Endodermal cell (in vitro differentiated cells): Measurements from ENCODE around the gene PUS7. TPM values are rescaled to one million over a fixed set of nuclear protein-coding genes. Genes with fewer than 3 reads are reported as not detected.

Experiments
- DNase-seq: peaks from one replicate; pipeline ENCODE4 v3.0.0-alpha.2; 2017
- H3K27ac ChIP-seq: 2 replicates; pipeline ENCODE4 v1.5.1; 2013; ENCODE audit warnings: mild to moderate bottlenecking, low read depth, low read length, moderate library complexity
- H3K27me3 ChIP-seq: 2 replicates; pipeline ENCODE4 v1.6.1; 2013; ENCODE audit warnings: mild to moderate bottlenecking, low read length, moderate library complexity; ENCODE audit not compliant: insufficient read depth, control insufficient read depth, poor library complexity, severe bottlenecking
- H3K36me3 ChIP-seq: 2 replicates; pipeline ENCODE4 v1.7.0; 2013; ENCODE audit warnings: mild to moderate bottlenecking, low read length, moderate library complexity; ENCODE audit not compliant: control insufficient read depth, insufficient read depth
- H3K4me1 ChIP-seq: one replicate; pipeline ENCODE4 v1.7.0; 2013; ENCODE audit warnings: low read length; ENCODE audit not compliant: control insufficient read depth, insufficient read depth
- H3K4me3 ChIP-seq: 2 replicates; pipeline ENCODE4 v1.5.1; 2013; ENCODE audit warnings: mild to moderate bottlenecking, low read length, moderate library complexity
- H3K9ac ChIP-seq: 2 replicates; pipeline ENCODE4 v1.6.1; 2013; ENCODE audit warnings: mild to moderate bottlenecking, low read length, moderate library complexity; ENCODE audit not compliant: poor library complexity, severe bottlenecking; ENCODE audit errors: extremely low read depth
- H3K9me3 ChIP-seq: 2 replicates; pipeline ENCODE4 v1.6.1; 2013; ENCODE audit warnings: mild to moderate bottlenecking, low read length, moderate library complexity; ENCODE audit not compliant: control insufficient read depth
- H3K27ac Mint-ChIP-seq: 2 replicates; pipeline ENCODE4 v1.8.0; 2020; ENCODE audit warnings: mixed read lengths
- H3K27me3 Mint-ChIP-seq: 2 replicates; pipeline ENCODE4 v1.8.0; 2021; ENCODE audit warnings: mild to moderate bottlenecking, mixed read lengths; ENCODE audit not compliant: insufficient read depth
- H3K36me3 Mint-ChIP-seq: 2 replicates; pipeline ENCODE4 v1.8.0; 2020; ENCODE audit warnings: low read depth, mixed read lengths
- H3K4me1 Mint-ChIP-seq: 2 replicates; pipeline ENCODE4 v1.8.0; 2020; ENCODE audit warnings: mixed read lengths
- H3K4me3 Mint-ChIP-seq: 2 replicates; pipeline ENCODE4 v1.8.0; 2020; ENCODE audit warnings: mild to moderate bottlenecking, moderate library complexity, mixed read lengths
- H3K9me3 Mint-ChIP-seq: 2 replicates; pipeline ENCODE4 v1.8.0; 2020; ENCODE audit warnings: mild to moderate bottlenecking, mixed read lengths
- CTCF ChIP-seq: fragments of 200-600 bp; sonication (generic); conservative IDR thresholded peaks from 2 replicates; pipeline ENCODE4 v1.5.0; 2021; ENCODE audit warnings: antibody characterized with exemption, mild to moderate bottlenecking
- WGBS, 2 experiments: methylation state at CpG; one replicate each; pipeline versions ENCODE4 v1.1.5 to v1.1.7; 2013; ENCODE audit warnings: missing lambda C conversion rate in 2 of 2, mixed read lengths in 1 of 2; ENCODE audit not compliant: insufficient coverage in 1 of 2, insufficient read length in 1 of 2; 5-methylcytosine and 5-hydroxymethylcytosine counted together
- long read RNA-seq, 4 experiments: library from polyadenylated mRNA in 2 of 4; library from RNA in 1 of 4; library from capped mRNA in 1 of 4; stranded (forward) in 3 of 4; unstranded in 1 of 4; transcript quantifications; one replicate each; pipeline ENCODE4 v2.0.0, GENCODE V29; 2020 to 2021; ENCODE audit warnings: inconsistent platforms in 1 of 4
- polyA plus RNA-seq, 2 experiments: library from polyadenylated mRNA; stranded (reverse); fragments of 50-300 nt; gene quantifications; one replicate each; pipeline ENCODE4 v1.2.3, GENCODE V29; 2013
- total RNA-seq, 2 donors: library from RNA; stranded (reverse); fragmentation: NEBNext Ultra II Directional in 1 of 2; extraction: Animal tissue kit (Norgen Biotek cat#: 25700) in 1 of 2; gene quantifications; 2 replicates in 1 of 2; 3 replicates in 1 of 2; pipeline ENCODE4 v1.2.1, GENCODE V29; 2021

PUS7 gene
- 10 to 100 TPM; 30.0 to 38.7 TPM for total RNA-seq
- polyA plus RNA-seq (2013, experiment 1 of 2): 15.0 TPM
- 14.7 TPM for polyA plus RNA-seq (2013, experiment 2 of 2)
- long read RNA-seq, experiment 1, partial matches to known transcripts: 1 of 10 reads
- long read RNA-seq, experiment 1, other reads (novel, unspliced or antisense): 6 of 10 reads
- long read RNA-seq, experiment 2, transcript PUS7-201 (16 exons, 3,480 nt): minor isoform, 10 of 86 reads
- long read RNA-seq, experiment 2, transcript PUS7-202 (16 exons, 2,356 nt): major isoform, 52 of 86 reads
- long read RNA-seq, experiment 2, partial matches to known transcripts: 6 of 86 reads
- long read RNA-seq, experiment 2, other reads (novel, unspliced or antisense): 18 of 86 reads
- long read RNA-seq, experiment 3, transcript PUS7-201 (16 exons, 3,480 nt): minor isoform, 34 of 235 reads
- long read RNA-seq, experiment 3, transcript PUS7-202 (16 exons, 2,356 nt): major isoform, 142 of 235 reads
- long read RNA-seq, experiment 3, partial matches to known transcripts: 26 of 235 reads
- long read RNA-seq, experiment 3, other reads (novel, unspliced or antisense): 33 of 235 reads
- long read RNA-seq, experiment 4, partial matches to known transcripts: 3 of 7 reads
- long read RNA-seq, experiment 4, other reads (novel, unspliced or antisense): 2 of 7 reads

- peaks cover 9% of the 10 kb centered on the region for H3K9me3 Mint-ChIP-seq
- peaks cover 14% of the 10 kb centered on the region for H3K36me3 Mint-ChIP-seq
- peaks cover 7% of the 10 kb centered on the region for H3K9me3 ChIP-seq
- H3K27me3 Mint-ChIP-seq: no peaks in the 10 kb centered on the region
- H3K36me3 ChIP-seq: peaks cover 11% of the 10 kb centered on the region
- H3K27me3 ChIP-seq: no peaks in the 10 kb centered on the region
- DNase-seq: peak; percentile 96
- no peak for TF ChIP-seq CTCF
- peak within 1 kb of the TSS; percentile 98 for H3K27ac Mint-ChIP-seq
- peak within 1 kb of the TSS; percentile 95 for H3K4me3 ChIP-seq
- H3K27ac ChIP-seq: peak within 1 kb of the TSS; percentile 84
- 0 to 2% methylated on average over 33 to 96 of the region's 96 CpGs for WGBS, 2 experiments
- H3K4me1 Mint-ChIP-seq: peaks cover 7% of the 10 kb centered on the region
- peak within 1 kb of the TSS; percentile 75 for H3K9ac ChIP-seq
- peak within 1 kb of the TSS; percentile 94 for H3K4me3 Mint-ChIP-seq
- H3K4me1 ChIP-seq: no peaks in the 10 kb centered on the region
These were observed at the start of gene PUS7 for GRCh38 chr7:105521717-105522463. PUS7 (minus strand) TSS chr7:105522271; CDS start chr7:105508512, 13,759 bp downstream.

- no peak overlapping the region for H3K27ac Mint-ChIP-seq
- H3K36me3 Mint-ChIP-seq: peaks cover 45% of the 10 kb centered on the region
- H3K27ac ChIP-seq: no peak overlapping the region
- TF ChIP-seq CTCF: no peak
- no peaks in the 10 kb centered on the region for H3K27me3 ChIP-seq
- H3K4me3 Mint-ChIP-seq: no peak overlapping the region
- DNase-seq: no peak
- no peak overlapping the region for H3K9ac ChIP-seq
- H3K4me1 Mint-ChIP-seq: no peaks in the 10 kb centered on the region
- peaks cover 65% of the 10 kb centered on the region for H3K36me3 ChIP-seq
- 84 to 97% methylated on average over 3 of the region's 3 CpGs for WGBS, 2 experiments
- H3K4me1 ChIP-seq: no peaks in the 10 kb centered on the region
- H3K27me3 Mint-ChIP-seq: no peaks in the 10 kb centered on the region
- H3K9me3 Mint-ChIP-seq: no peaks in the 10 kb centered on the region
- H3K9me3 ChIP-seq: no peaks in the 10 kb centered on the region
- no peak overlapping the region for H3K4me3 ChIP-seq
These were observed 45.8 kb upstream of the PUS7 start for GRCh38 chr7:105567821-105568220.

GRCh38 chr7:105567024-105567423 lies 45.0 kb upstream of the PUS7 start:
- Mint-ChIP-seq H3K27me3 (no peaks in the 10 kb centered on the region), H3K9me3 (no peaks in the 10 kb centered on the region), H3K27ac (no peak overlapping the region), H3K36me3 (peaks cover 51% of the 10 kb centered on the region), H3K4me3 (no peak overlapping the region), H3K4me1 (no peaks in the 10 kb centered on the region)
- no peak for TF ChIP-seq CTCF
- no peaks in the 10 kb centered on the region for H3K9me3 ChIP-seq
- H3K36me3 ChIP-seq: peaks cover 71% of the 10 kb centered on the region
- WGBS, 2 experiments: 99 to 100% methylated on average over 1 to 2 of the region's 2 CpGs
- no peaks in the 10 kb centered on the region for H3K27me3 ChIP-seq
- no peak overlapping the region for H3K27ac ChIP-seq
- no peak overlapping the region for H3K4me3 ChIP-seq
- H3K9ac ChIP-seq: no peak overlapping the region
- DNase-seq: no peak
- no peaks in the 10 kb centered on the region for H3K4me1 ChIP-seq
